Activated T-helper 1 cell treated with anti-CD3 and anti-CD28 coated beads, Interleukin-12 subunit alpha, Interleukin-12 subunit beta, Interleukin-2, Interleukin-4 antibody, amounts not matched to agents 30 ng/mL and 10 ng/mL and 1 ng/mL, durations not matched to agents 14 hours and 24 hours and 36 hours (primary cell): ENCODE measurements around the gene RERG. TPM values are rescaled to one million over a fixed set of nuclear protein-coding genes. Genes with fewer than 3 reads are reported as not detected.

Experiments
- DNase-seq: peaks from one replicate; pipeline ENCODE4 v3.0.0; 2021; ENCODE audit warnings: low spot score
- H3K27ac Mint-ChIP-seq: one replicate; pipeline ENCODE4 v1.8.0; 2021; ENCODE audit warnings: mild to moderate bottlenecking, mixed read lengths
- H3K27me3 Mint-ChIP-seq: one replicate; pipeline ENCODE4 v1.8.0; 2022; ENCODE audit warnings: mild to moderate bottlenecking, moderate library complexity, mixed read lengths; ENCODE audit not compliant: insufficient read depth
- H3K36me3 Mint-ChIP-seq: one replicate; pipeline ENCODE4 v1.8.0; 2021; ENCODE audit warnings: low read depth, mixed read lengths
- H3K4me1 Mint-ChIP-seq: one replicate; pipeline ENCODE4 v1.8.0; 2021; ENCODE audit warnings: low read depth, mixed read lengths
- H3K4me3 Mint-ChIP-seq: one replicate; pipeline ENCODE4 v1.8.0; 2021; ENCODE audit warnings: mild to moderate bottlenecking, moderate library complexity, mixed read lengths
- H3K9me3 Mint-ChIP-seq: one replicate; pipeline ENCODE4 v1.8.0; 2021; ENCODE audit warnings: mixed read lengths
- intact Hi-C: fragments of 100-400 bp; cut with micrococcal nuclease; formaldehyde crosslinking; loops from one replicate; pipeline ENCODE4 v1.15.1; 2024
- total RNA-seq: library from RNA; stranded (reverse); gene quantifications from 2 replicates; pipeline ENCODE4 v1.2.3, GENCODE V29; 2022

RERG gene
- total RNA-seq, 1 donor from 2014 or later = not detected

DNA sequence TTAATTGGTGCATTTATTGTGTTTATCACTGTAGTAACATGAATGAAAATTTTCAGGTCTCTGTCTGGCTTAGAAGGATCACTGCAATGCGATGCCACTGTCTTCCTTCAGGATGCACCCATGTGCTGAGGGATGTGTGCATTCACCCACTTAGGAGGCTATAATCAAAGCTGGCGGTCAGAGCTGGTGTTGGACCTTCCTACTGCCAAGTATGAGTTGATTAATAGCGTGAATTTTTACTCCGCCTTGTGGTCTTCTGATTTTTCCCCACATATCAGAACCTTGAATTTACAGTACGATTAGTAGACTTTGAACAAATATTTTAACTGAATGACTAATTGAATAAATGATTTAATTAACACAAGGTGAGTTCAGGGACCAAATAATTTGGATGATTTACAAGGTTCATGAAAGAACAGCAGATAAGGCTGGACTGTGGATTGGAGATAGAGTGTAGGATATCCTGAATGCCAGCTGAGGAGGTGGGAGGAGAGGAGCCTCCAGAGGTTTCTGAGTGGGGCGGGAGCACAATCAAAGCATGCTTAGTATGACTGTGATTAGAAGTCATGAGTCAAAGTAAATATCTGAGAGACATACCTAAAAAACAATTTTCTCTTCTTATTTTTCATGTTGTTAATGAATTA is 50.1 kb downstream of the RERG start:
- no peak for DNase-seq
- no peak overlapping the region for H3K4me3 Mint-ChIP-seq
- no peaks in the 10 kb centered on the region for H3K36me3 Mint-ChIP-seq
- no peaks in the 10 kb centered on the region for H3K9me3 Mint-ChIP-seq
- H3K4me1 Mint-ChIP-seq = no peaks in the 10 kb centered on the region
- H3K27me3 Mint-ChIP-seq = peaks cover under 1% of the 10 kb centered on the region
- intact Hi-C loops = no loop called here
- H3K27ac Mint-ChIP-seq = no peak overlapping the region

GRCh38 chr12:15168026-15168678 is 53.1 kb downstream of the RERG start:
- no peak for DNase-seq
- Mint-ChIP-seq H3K36me3 (no peaks in the 10 kb centered on the region), H3K4me3 (no peak overlapping the region), H3K27ac (no peak overlapping the region), H3K9me3 (no peaks in the 10 kb centered on the region), H3K27me3 (no peaks in the 10 kb centered on the region), H3K4me1 (no peaks in the 10 kb centered on the region)
- intact Hi-C loops = no loop called here

GRCh38 chr12:15165012-15165659 is 56.1 kb downstream of the RERG start:
- Mint-ChIP-seq H3K4me3 (no peak overlapping the region), H3K9me3 (no peaks in the 10 kb centered on the region), H3K4me1 (no peaks in the 10 kb centered on the region), H3K27me3 (no peaks in the 10 kb centered on the region), H3K36me3 (no peaks in the 10 kb centered on the region), H3K27ac (no peak overlapping the region)
- intact Hi-C loops = no loop called here
- DNase-seq = no peak

- Mint-ChIP-seq H3K4me1 (no peaks in the 10 kb centered on the region), H3K27me3 (no peaks in the 10 kb centered on the region), H3K36me3 (no peaks in the 10 kb centered on the region), H3K27ac (no peak overlapping the region), H3K4me3 (no peak overlapping the region), H3K9me3 (no peaks in the 10 kb centered on the region)
- DNase-seq = no peak
- intact Hi-C loops = no loop called here
Observed at GRCh38 chr12:15163030-15163976, 57.9 kb downstream of the RERG start.

DNA sequence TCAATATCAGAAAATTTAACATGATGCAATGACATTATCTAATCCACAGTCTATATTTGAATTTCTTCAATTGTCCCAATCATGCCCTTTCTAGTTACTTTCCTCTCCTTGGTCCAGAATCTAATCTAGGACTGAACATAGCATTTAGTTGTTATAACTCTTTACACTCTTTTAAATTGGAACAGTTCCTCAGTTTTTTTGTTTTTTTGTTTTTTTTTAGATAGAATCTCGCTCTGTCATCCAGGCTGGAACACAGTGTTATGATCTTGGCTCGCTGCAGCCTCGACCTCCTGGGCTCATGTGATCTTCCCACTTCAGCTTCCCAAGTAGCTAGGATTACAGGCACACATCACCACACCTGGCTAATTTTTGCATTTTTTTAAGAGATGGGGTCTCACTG is 63.1 kb downstream of the RERG start:
- no peaks in the 10 kb centered on the region for H3K36me3 Mint-ChIP-seq
- H3K27me3 Mint-ChIP-seq = no peaks in the 10 kb centered on the region
- H3K4me3 Mint-ChIP-seq = no peak overlapping the region
- H3K4me1 Mint-ChIP-seq = no peaks in the 10 kb centered on the region
- DNase-seq = no peak
- H3K9me3 Mint-ChIP-seq = no peaks in the 10 kb centered on the region
- intact Hi-C loops = no loop called here
- no peak overlapping the region for H3K27ac Mint-ChIP-seq

- Mint-ChIP-seq H3K27ac (no peak overlapping the region), H3K36me3 (no peaks in the 10 kb centered on the region), H3K27me3 (no peaks in the 10 kb centered on the region), H3K4me3 (no peak overlapping the region), H3K4me1 (no peaks in the 10 kb centered on the region), H3K9me3 (no peaks in the 10 kb centered on the region)
- DNase-seq = no peak
- intact Hi-C loops = no loop called here
Observed at GRCh38 chr12:15157269-15157671, 63.9 kb downstream of the RERG start.

GRCh38 chr12:15155271-15155670 is 65.9 kb downstream of the RERG start:
- Mint-ChIP-seq H3K9me3 (no peaks in the 10 kb centered on the region), H3K36me3 (no peaks in the 10 kb centered on the region), H3K4me1 (no peaks in the 10 kb centered on the region), H3K27ac (no peak overlapping the region), H3K27me3 (no peaks in the 10 kb centered on the region), H3K4me3 (no peak overlapping the region)
- DNase-seq = no peak
- intact Hi-C loops = no loop called here

DNA sequence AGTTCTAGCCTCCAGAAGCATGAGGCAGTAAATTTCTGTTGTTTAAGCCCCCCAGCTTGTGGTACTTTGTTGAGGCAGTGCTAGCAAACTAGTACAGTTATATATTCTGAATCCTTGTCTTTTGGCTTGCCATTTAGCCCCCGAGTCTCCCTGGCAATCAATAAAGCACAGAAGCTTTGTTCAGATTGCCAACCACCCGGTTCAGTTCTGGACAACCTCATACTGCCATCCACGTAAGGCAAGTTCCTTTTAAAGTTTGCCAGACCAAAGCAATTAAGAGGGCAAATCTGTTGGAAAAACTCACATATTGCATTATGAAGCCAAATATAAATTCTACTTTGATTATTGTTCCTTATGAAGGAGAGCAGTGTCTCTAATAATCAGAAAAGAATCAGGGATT is 67.1 kb downstream of the RERG start:
- no peak overlapping the region for H3K27ac Mint-ChIP-seq
- no peaks in the 10 kb centered on the region for H3K36me3 Mint-ChIP-seq
- peaks cover 2% of the 10 kb centered on the region for H3K27me3 Mint-ChIP-seq
- no peaks in the 10 kb centered on the region for H3K9me3 Mint-ChIP-seq
- intact Hi-C loops = no loop called here
- H3K4me3 Mint-ChIP-seq = no peak overlapping the region
- no peak for DNase-seq
- H3K4me1 Mint-ChIP-seq = no peaks in the 10 kb centered on the region

DNA sequence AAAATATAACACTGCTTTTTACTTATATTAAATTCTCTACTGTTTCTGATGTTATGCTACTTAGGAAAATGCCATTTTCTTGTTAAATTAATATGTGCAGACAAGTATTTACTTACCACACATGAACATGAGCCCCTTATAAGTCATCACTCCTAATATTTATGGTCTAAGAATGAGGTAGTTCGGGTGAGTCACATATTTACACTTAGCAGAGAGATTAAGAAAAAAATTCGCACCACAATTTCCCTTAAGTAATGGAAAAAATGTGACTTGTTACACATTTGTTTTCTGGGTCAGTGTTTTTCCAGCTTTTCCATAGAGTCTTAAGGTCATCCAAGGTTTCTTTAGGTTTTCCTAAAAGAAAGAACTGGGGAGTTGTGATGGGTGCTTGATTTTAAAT is 68.3 kb downstream of the RERG start:
- no peak overlapping the region for H3K4me3 Mint-ChIP-seq
- no peak overlapping the region for H3K27ac Mint-ChIP-seq
- intact Hi-C loops = no loop called here
- H3K4me1 Mint-ChIP-seq = no peaks in the 10 kb centered on the region
- peaks cover 2% of the 10 kb centered on the region for H3K27me3 Mint-ChIP-seq
- H3K36me3 Mint-ChIP-seq = no peaks in the 10 kb centered on the region
- no peaks in the 10 kb centered on the region for H3K9me3 Mint-ChIP-seq
- DNase-seq = no peak

- no peaks in the 10 kb centered on the region for H3K4me1 Mint-ChIP-seq
- H3K27me3 Mint-ChIP-seq = peaks cover 2% of the 10 kb centered on the region
- no peaks in the 10 kb centered on the region for H3K36me3 Mint-ChIP-seq
- no peak overlapping the region for H3K4me3 Mint-ChIP-seq
- intact Hi-C loops = no loop called here
- no peak overlapping the region for H3K27ac Mint-ChIP-seq
- no peaks in the 10 kb centered on the region for H3K9me3 Mint-ChIP-seq
- no peak for DNase-seq
Observed at GRCh38 chr12:15152456-15152855, 68.8 kb downstream of the RERG start.

DNA sequence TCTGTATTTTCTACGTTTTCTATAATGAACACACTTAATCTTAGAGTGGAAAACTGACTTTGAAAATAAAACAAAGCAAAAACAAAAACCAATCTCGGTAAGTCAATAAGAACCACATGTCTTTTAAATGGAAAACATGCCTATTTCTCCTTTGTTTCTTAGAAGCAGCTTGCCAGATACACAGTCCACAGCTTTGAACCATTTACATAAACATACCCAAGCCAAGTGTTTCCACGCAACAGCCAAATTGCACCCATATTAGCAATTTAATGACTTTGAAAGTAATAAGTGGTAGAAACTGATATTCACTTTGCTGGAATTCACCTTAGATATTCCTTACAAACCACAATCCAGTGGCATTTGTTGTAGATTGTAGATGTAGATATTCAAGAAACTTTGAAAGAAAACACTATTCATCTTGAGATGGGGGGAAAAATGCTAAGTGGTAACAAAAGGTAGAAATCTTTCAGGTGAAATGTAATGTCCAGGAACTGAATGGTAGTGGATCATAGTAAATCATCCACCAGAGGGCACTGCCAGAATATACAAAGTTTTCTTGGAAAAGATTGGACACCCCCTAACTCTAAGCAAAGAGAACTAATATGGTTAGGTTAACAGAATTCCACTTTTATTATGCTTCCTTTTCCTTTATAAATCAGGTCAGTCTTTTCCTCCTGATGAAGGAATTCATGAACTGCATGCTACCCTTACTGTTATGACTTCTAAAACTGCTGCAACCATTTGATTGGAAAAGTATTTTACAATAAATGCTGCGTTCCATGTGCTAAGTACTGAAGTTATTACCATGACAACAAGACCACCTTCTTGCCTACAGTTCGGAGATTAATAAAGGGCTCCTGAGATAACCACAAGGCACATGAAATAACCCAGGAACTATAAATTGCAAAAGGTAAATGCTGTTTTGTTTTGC is 69.8 kb downstream of the RERG start:
- Mint-ChIP-seq H3K27me3 (peaks cover 2% of the 10 kb centered on the region), H3K4me3 (no peak overlapping the region), H3K4me1 (no peaks in the 10 kb centered on the region), H3K27ac (no peak overlapping the region), H3K9me3 (no peaks in the 10 kb centered on the region), H3K36me3 (no peaks in the 10 kb centered on the region)
- intact Hi-C loops = loop anchor here (1.0 kb wide), 1 partner anchor 70 kb away; the partner anchor contains the start of gene RERG
- no peak for DNase-seq

DNA sequence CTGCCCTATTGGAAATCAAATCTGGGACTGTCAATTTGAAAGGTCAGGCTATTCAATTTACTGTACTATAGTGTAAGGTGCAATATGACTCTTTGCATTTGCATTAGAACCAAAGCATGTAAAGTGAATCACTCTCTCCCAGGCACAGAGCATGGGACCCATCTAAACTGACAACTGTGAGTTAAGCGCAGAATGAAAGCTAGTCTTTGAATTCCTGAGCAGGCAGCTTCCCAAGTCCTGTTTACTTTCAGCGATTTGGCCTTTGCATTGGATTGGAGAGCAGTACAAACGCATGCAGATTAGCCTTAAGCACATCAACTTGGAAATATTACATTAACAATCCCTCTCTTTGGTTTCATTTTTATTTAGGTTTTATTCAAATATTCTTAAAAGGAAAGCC is 74.6 kb downstream of the RERG start:
- DNase-seq = no peak
- H3K27ac Mint-ChIP-seq = no peak overlapping the region
- no peak overlapping the region for H3K4me3 Mint-ChIP-seq
- no peaks in the 10 kb centered on the region for H3K9me3 Mint-ChIP-seq
- peaks cover 17% of the 10 kb centered on the region for H3K27me3 Mint-ChIP-seq
- no peaks in the 10 kb centered on the region for H3K36me3 Mint-ChIP-seq
- H3K4me1 Mint-ChIP-seq = no peaks in the 10 kb centered on the region
- intact Hi-C loops = no loop called here
